GM12878 (cell line): ENCODE results near the gene LIPK. TPM values are rescaled to one million over a fixed set of nuclear protein-coding genes. Genes with fewer than 3 reads are reported as not detected.

Experiments
- ATAC-seq: fragments of 200-7000 bp; cut with Tn5 transposase; 3 replicates; pipeline ENCODE4 v1.9.1; 2020; ENCODE audit warnings: mild to moderate bottlenecking, moderate library complexity
- BruUV-seq: library from RNA; stranded (reverse); fragments of 400-500 nt; replicated peaks from 2 replicates; lab custom pipeline; 2021; lab: Mats Ljungman, UMichigan
- CTCF ChIA-PET: fragments of 300-600 bp; sonication (Branson Sonifier 250); formaldehyde crosslinking; extraction: SDS; loops from one replicate; lab custom pipeline; 2021; ENCODE audit warnings: inconsistent platforms; lab: Yijun Ruan, JAX
- POLR2A ChIA-PET: fragments of 350-600 bp; formaldehyde crosslinking; extraction: SDS; loops from one replicate; lab custom pipeline; 2021; ENCODE audit warnings: inconsistent platforms; lab: Charles Lee
- RAD21 ChIA-PET: fragments of 300-600 bp; sonication (Branson Sonifier 250); formaldehyde crosslinking; loops from one replicate; lab custom pipeline; 2023; ENCODE audit warnings: antibody characterized with exemption; ENCODE audit not compliant: unreplicated experiment; lab: Charles Lee
- SMC1A ChIA-PET: fragments of 300-600 bp; sonication (Branson Sonifier 250); formaldehyde crosslinking; loops from one replicate; lab custom pipeline; 2023; ENCODE audit not compliant: unreplicated experiment, uncharacterized antibody; lab: Charles Lee
- DNase-seq: peaks from one replicate; pipeline ENCODE4 v3.0.0-alpha.2; 2011; ENCODE audit warnings: low read depth, low spot score
- FAIRE-seq: peaks from 3 replicates; lab custom pipeline; 2011; peaks lifted over from hg19 to GRCh38; lab: Jason Lieb, UNC
- H2AFZ ChIP-seq: 2 replicates; pipeline ENCODE4 v1.6.0; 2011; ENCODE audit warnings: low read depth, low read length, control low read depth; ENCODE audit not compliant: control insufficient read depth
- H3K27ac ChIP-seq: 2 replicates; pipeline ENCODE4 v1.5.1; 2011; ENCODE audit warnings: control low read depth; ENCODE audit not compliant: control insufficient read depth, insufficient read depth
- H3K27me3 ChIP-seq, 2 experiments: replicated peaks in 1 of 2; 2 replicates each; pipeline versions ENCODE4 v1.6.0 to v1.6.1; 2011; ENCODE audit warnings: low read length in 1 of 2; ENCODE audit not compliant: control insufficient read depth in 2 of 2, insufficient read depth in 2 of 2
- H3K36me3 ChIP-seq, 2 experiments: 2 replicates each; pipeline ENCODE4 v1.5.1; 2011; ENCODE audit warnings: low read length in 1 of 2; ENCODE audit not compliant: control insufficient read depth in 2 of 2, insufficient read depth in 2 of 2
- H3K4me1 ChIP-seq: 2 replicates; pipeline ENCODE4 v1.6.1; 2011; ENCODE audit warnings: mild to moderate bottlenecking, low read length, moderate library complexity, mixed read lengths; ENCODE audit not compliant: control insufficient read depth, insufficient read depth
- H3K4me2 ChIP-seq: 2 replicates; pipeline ENCODE4 v1.6.0; 2011; ENCODE audit warnings: control low read depth; ENCODE audit not compliant: control insufficient read depth, insufficient read depth
- H3K4me3 ChIP-seq: fragments of 200-600 bp; sonication (generic); 2 replicates; pipeline ENCODE4 v1.5.1; 2016
- H3K79me2 ChIP-seq: 2 replicates; pipeline ENCODE4 v1.6.0; 2011; ENCODE audit warnings: low read length; ENCODE audit not compliant: control insufficient read depth, insufficient read depth
- H3K9ac ChIP-seq: 2 replicates; pipeline ENCODE4 v1.8.0; 2011; ENCODE audit warnings: low read length, control low read depth, mixed read lengths; ENCODE audit not compliant: control insufficient read depth, insufficient read depth
- H3K9me3 ChIP-seq: replicated peaks from 3 replicates; pipeline ENCODE4 v1.5.1; 2011; ENCODE audit warnings: mild to moderate bottlenecking, low read length; ENCODE audit not compliant: control insufficient read depth, insufficient read depth
- H4K20me1 ChIP-seq: 2 replicates; pipeline ENCODE4 v1.6.0; 2011; ENCODE audit not compliant: control insufficient read depth, insufficient read depth
- ASH2L ChIP-seq: fragments of 300-600, 200-600 bp; sonication (generic); IDR thresholded peaks from 2 replicates; pipeline ENCODE4 v1.6.1; 2017; ENCODE audit warnings: low read depth, mild to moderate bottlenecking, borderline replicate concordance
- E4F1 ChIP-seq: fragments of 450-650 bp; IDR thresholded peaks from 2 replicates; pipeline ENCODE4 v1.6.1; 2018; ENCODE audit warnings: borderline replicate concordance, mild to moderate bottlenecking; ENCODE audit not compliant: partially characterized antibody
- EED ChIP-seq: sonication (generic); IDR thresholded peaks from 2 replicates; pipeline ENCODE4 v1.6.1; 2016; ENCODE audit warnings: antibody characterized with exemption, low read depth
- MTA2 ChIP-seq: fragments of 450-650 bp; IDR thresholded peaks from 2 replicates; pipeline ENCODE4 v1.6.1; 2016; ENCODE audit warnings: low read depth, mild to moderate bottlenecking, moderate library complexity
- NR2C2 ChIP-seq: IDR thresholded peaks from 2 replicates; pipeline ENCODE4 v1.6.1; 2011; ENCODE audit warnings: borderline replicate concordance, low read depth; ENCODE audit not compliant: control insufficient read depth, insufficient read length
- NRF1 ChIP-seq: conservative IDR thresholded peaks from 2 replicates; pipeline ENCODE4 v1.6.1; 2011; ENCODE audit warnings: mild to moderate bottlenecking, low read depth, low read length, improper control_type of control experiment
- PAX8 ChIP-seq: fragments of 450-650 bp; IDR thresholded peaks from 2 replicates; pipeline ENCODE4 v1.6.1; 2017; ENCODE audit warnings: mild to moderate bottlenecking, moderate library complexity
- PKNOX1 ChIP-seq: fragments of 450-650 bp; IDR thresholded peaks from 2 replicates; pipeline ENCODE4 v1.6.1; 2016; ENCODE audit warnings: mild to moderate bottlenecking
- RELA ChIP-seq: fragments of 450-650 bp; IDR thresholded peaks from 2 replicates; pipeline ENCODE4 v1.8.0; 2014; ENCODE audit warnings: borderline replicate concordance; ENCODE audit not compliant: partially characterized antibody
- WRNIP1 ChIP-seq: IDR thresholded peaks from 2 replicates; pipeline ENCODE4 v1.6.1; 2011; ENCODE audit warnings: low read depth, low read length, improper control_type of control experiment, borderline replicate concordance
- ZBTB11 ChIP-seq: fragments of 450-650 bp; formaldehyde crosslinking; IDR thresholded peaks from 2 replicates; pipeline ENCODE4 v1.5.0; 2022; ENCODE audit warnings: mild to moderate bottlenecking, missing genetic modification characterization
- ZBTB40 ChIP-seq: fragments of 450-650 bp; IDR thresholded peaks from 2 replicates; pipeline ENCODE4 v1.6.1; 2016; ENCODE audit warnings: mild to moderate bottlenecking, moderate library complexity, borderline replicate concordance
- ZNF622 ChIP-seq: fragments of 450-650 bp; IDR thresholded peaks from 2 replicates; pipeline ENCODE4 v1.6.1; 2017; ENCODE audit warnings: mild to moderate bottlenecking, inconsistent platforms
- WGBS: methylation state at CpG from one replicate; pipeline ENCODE4 v1.1.6; 2016; ENCODE audit warnings: low lambda C conversion rate; ENCODE audit not compliant: insufficient replicate concordance, insufficient coverage; ENCODE audit errors: missing lambda C conversion rate; 5-methylcytosine and 5-hydroxymethylcytosine counted together
- in situ Hi-C: fragments of 300-500 bp; cut with MboI; formaldehyde crosslinking; loops from 9 replicates; pipeline ENCODE4 v1.14.3; 2018; ENCODE audit warnings: mixed read lengths
- intact Hi-C: fragments of 100-400 bp; cut with micrococcal nuclease; formaldehyde crosslinking; loops from one replicate; pipeline ENCODE4 v1.14.2; 2022; ENCODE audit not compliant: unreplicated experiment
- polyA plus RNA-seq, 11 experiments: library from polyadenylated mRNA; depleted of rRNA in 4 of 11; unstranded in 6 of 11; stranded (reverse) in 5 of 11; fragments of >200 nt; fragmentation: Nextera tagmentation in 4 of 11; fragmentation: Illumina TruSeq in 1 of 11; extraction: Ambion mirVana in 4 of 11; extraction: Trizol in 1 of 11; gene quantifications; 1 replicate in 1 of 11; 2 replicates in 10 of 11; pipeline versions ENCODE4 v1.2.1 to v1.2.3, GENCODE V29; 2011 to 2016; ENCODE audit warnings: inconsistent platforms in 2 of 11, missing spikeins in 2 of 11, low read depth in 1 of 11
- total RNA-seq, 4 experiments: library from RNA; depleted of rRNA in 3 of 4; stranded (reverse); fragments of >200 nt in 3 of 4; fragmentation: Illumina TruSeq in 1 of 4; extraction: Trizol in 1 of 4; gene quantifications; 2 replicates each; pipeline versions ENCODE4 v1.2.1 to v1.2.3, GENCODE V29; 2013 to 2021

The LIPK gene
- total and polyA plus RNA-seq, 10 of the 15 experiments (the other 5 are each of a cell fraction or from before 2014, with no cell fraction given), result not detected

DNA sequence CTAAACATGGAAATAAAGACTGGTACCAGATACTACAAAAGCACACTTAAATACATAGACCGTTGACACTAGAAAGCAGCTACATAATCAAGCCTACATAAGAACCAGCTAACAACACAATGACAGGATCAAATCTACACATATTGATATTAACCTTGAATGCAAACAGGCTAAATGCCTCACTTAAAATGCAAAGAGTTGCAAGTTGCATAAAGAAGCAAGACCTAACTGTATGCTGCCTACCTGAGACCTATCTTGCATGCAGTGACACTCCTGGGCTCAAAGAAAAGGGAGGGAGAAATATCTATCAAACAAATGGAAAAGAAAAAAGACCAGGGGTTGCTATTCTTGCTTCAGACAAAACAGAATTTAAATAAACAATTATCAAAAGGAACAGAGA, 39.6 kb downstream of the LIPK start:
- POLR2A ChIA-PET, result interaction anchor here (2.0 kb wide), 1 partner anchor 11 kb away, joined by 4 read pairs; no protein-coding TSS in a partner anchor
- no peak overlapping the region for H3K4me3 ChIP-seq
- no TSS peak for BruUV-seq
- 87% methylated on average over 1 of the region's 1 CpG for WGBS
- no peaks in the 10 kb centered on the region for H4K20me1 ChIP-seq
- DNase-seq, result no peak
- no peak for FAIRE-seq
- SMC1A ChIA-PET, result interaction anchor here (0.9 to 1.5 kb wide), 2 partner anchors 9 to 15 kb away, joined by 3 to 5 read pairs; partner anchors contain the start of gene LIPN
- no peaks in the 10 kb centered on the region for H3K79me2 ChIP-seq
- intact Hi-C loops (no loop called here), in situ Hi-C loops (no loop called here)
- no peak overlapping the region for H2AFZ ChIP-seq
- no peak overlapping the region for H3K4me2 ChIP-seq
- H3K27ac ChIP-seq, result no peak overlapping the region
- H3K4me1 ChIP-seq, result no peaks in the 10 kb centered on the region
- H3K36me3 ChIP-seq, result no peaks in the 10 kb centered on the region
- H3K9me3 ChIP-seq, result no peaks in the 10 kb centered on the region; the same call in 2 of the 3 replicates
- no peak overlapping the region for H3K9ac ChIP-seq
- CTCF ChIA-PET, result interaction anchor here (1.0 to 2.0 kb wide), 2 partner anchors 17 to 65 kb away, joined by 3 to 7 read pairs; no protein-coding TSS in a partner anchor
- H3K27me3 ChIP-seq, result no peaks in the 10 kb centered on the region; a peak in 1 of 4 replicates
- RAD21 ChIA-PET, result no interaction called here
- ATAC-seq, result no peak
- TF ChIP-seq ASH2L, result no peak
- TF ChIP-seq PKNOX1, result no peak
- no peak for TF ChIP-seq NR2C2
- TF ChIP-seq RELA, result no peak
- no peak for TF ChIP-seq EED
- TF ChIP-seq NRF1, result no peak
- TF ChIP-seq ZNF622, result no peak
- TF ChIP-seq MTA2, result no peak
- TF ChIP-seq E4F1, result no peak
- TF ChIP-seq PAX8, result no peak
- TF ChIP-seq ZBTB11, result no peak
- no peak for TF ChIP-seq WRNIP1
- TF ChIP-seq ZBTB40, result no peak
